Activated CD4-positive, alpha-beta T cell treated with anti-CD3 and anti-CD28 coated beads for 24 hours (primary cell): ENCODE results near the gene WHAMM.
"Not testable (repeated sequence)": the region's sequence is repeated elsewhere in the genome, so short reads cannot be mapped to it uniquely, and the experiment has no call there.

Experiments used
- DNase-seq, 2 donors: peaks; one replicate each; pipeline ENCODE4 v3.0.0-alpha.2; 2020; ENCODE audit warnings: low read depth in 2 of 2

The WHAMM gene

DNA sequence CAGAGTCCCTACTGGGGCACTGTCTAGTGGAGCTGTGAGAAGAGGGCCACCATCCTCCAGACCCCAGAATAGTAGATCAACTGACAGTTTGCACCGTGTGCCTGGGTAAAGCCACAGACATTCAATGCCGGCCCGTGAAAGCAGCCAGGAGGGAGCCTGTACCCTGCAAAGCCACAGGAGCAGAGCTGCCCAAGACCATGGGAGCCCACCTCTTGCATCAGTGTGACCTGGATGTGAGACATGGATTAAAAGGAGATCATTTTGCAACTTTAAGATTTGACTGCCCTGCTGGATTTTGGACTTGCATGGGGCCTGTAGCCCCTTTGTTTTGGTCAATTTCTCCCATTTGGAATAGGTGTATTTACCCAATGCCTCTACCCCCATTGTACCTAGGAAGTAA, 56.6 kb downstream of the WHAMM start:
- not testable (repeated sequence) for DNase-seq

DNA sequence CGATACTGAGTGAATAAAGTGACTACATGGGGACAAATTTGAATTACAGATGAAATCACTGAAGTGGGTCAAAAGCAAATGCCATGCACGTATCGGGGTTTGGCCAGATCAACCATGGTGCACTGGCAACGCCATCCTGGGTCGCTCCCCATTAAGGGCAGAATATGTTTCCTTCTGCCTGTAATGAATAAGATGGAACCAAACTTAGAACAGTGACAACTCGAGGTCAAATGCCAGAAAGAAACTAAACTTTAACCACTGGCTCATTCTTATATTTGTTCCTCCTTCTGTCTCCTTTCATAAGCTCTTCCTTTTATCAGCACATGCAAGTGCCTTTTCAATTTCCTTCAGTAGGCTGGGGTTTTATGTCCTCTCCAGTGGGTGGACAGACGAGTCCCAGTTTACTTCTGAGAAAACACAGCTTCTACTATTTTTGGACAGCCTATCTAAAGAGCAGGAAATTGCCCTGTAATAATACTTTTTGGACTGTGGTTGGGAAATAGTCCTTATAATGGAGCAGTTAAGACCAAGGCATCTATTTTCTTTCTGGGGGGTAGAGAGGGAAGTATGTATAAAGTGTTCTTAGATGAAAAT, 61.4 kb downstream of the WHAMM start:
- DNase-seq: no peak

DNA sequence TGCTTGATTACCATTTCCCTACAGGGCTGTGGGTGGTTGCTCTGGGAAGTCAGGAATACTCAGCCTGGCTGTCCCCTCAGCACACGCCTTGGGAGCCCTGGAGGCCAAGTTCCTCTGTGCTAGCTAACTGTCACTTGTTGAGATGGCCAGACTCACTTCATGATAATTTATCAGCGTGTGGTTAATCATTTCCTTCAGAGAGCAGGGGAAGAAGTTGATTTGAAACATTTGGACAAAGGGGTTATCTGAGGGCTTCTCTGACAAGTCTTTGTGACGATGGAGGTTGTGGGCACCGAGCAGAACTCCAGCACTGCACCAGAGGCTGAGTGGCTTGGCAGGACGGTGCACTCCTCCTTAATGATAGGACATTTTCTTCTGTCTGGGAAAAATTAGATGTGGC, 61.9 kb downstream of the WHAMM start:
- no peak for DNase-seq

DNA sequence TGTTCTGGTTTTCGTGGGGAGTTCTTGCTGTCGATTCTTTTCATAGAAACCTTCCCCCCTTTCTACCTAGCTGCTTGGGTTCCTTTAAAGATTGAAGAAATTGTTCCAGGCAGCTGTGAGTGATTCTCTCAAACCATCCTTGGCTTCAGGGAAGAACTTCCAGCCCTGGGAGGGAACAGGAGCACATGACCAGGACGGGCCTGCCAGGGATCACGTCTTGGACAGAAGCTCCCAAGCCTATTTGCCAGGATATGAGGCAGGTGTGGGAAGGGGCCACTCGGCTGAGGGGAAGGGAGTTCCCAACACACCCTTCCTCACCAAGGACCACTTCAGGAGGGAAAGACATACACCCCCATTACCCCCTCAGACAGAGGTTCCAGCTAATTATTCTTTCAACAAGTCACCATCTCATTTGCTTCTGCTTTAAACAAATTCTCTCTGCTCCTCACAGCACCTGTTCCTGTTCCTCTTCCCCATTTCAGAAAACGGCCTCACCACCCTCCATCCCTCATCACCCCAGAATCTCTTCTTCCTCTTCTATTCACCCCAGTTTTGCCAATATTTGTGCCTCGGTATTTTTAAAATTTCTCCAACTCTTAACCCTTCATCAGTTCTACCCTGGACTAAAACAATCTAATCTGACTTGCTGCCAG, 62.5 kb downstream of the WHAMM start:
- no peak for DNase-seq

DNA sequence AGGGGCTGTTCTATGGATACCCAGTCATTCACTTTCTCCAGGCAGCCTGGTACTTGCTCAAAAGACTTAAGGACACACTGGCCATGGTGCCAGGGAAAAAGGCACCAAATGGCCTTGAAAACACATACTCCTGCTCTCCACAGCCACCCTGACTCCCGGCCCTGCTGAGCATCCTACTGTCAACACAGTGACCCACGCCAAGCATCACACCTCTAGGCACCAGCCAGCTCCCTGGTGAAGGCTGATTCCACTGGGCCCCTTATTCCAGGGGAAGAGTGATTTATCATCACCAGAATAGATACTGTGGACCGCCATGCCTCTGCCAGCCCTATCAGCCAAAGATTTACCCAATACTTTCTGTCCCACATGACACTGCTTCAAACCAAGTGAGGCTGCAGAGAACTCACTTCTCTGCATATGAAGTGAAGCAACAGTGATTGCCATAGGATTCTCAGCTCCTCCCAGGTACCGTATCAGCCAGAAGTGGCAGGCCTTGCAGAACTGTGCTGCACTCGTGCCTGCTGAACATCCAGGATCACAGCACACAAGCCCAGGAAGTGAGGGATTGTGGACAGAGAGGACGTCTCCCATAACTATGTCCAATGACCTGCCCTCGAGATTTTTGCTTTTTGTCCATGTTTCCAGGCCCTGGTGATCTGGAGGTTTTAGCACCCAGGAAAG, 63.7 kb downstream of the WHAMM start:
- DNase-seq: no peak

DNA sequence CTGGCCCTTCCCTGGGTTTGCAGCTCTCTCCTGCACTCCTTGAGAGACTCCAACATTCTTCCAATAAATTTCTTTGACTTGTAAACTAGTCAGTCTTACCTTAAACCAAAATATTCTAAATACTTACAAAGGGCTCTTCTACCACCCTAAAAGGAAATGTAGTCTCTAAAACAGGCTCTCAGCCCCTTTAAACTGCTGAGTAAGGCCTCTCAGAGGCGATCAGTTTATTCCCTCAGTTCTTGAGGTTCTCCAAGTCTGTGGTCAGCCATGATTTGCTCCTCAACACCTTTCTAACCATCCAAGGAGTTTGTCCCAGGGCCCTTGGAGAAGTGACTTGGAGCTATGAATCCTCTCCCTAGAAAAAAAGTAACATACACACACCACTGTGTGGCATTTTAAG, 64.8 kb downstream of the WHAMM start:
- no peak for DNase-seq

DNA sequence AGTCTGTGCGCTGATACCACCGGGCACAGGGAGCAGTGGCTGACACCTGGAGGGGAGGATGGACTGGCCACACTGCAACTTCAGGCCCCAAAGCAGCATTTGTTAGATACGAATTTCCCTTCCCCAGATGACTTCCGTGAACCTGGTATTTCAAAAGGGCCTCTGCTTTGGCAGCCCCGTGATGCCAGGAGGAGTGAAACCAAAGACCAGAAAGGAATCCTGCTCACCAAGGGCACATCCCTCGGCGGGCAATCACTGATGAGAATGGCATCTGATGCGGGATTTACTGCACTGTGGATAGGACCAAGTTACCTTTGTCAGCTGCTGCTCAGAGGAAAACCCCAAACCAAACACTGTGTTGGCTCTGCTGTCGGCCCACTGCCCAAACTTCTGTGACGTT, 65.5 kb downstream of the WHAMM start:
- DNase-seq: no peak

DNA sequence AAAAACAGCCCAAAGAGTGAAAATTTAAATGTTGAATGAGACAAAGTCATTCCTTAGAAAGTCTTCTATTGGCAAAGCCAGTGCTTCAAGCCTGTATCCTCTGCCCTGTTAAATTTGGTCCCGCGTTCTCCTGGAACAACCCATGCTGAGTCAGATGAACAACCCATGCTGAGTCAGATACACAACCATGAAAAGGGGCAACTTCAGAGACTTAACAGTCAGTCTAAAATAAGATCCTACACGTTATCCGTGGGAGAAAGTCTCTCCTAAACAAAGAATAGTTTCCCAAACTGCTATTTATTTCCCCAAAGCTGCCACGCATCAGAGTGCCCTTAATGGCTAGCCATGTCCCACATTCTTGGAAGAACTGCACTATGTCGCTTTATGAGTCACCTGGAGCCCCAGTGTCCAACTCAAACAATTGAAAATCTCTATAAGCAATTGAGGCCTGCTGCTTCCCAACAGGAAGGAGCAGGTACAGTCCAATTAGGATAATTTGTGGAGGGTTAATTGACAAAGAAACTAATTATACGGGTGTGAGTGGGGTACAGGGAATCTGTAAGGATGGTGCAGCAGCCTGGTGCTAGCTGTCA, 66.1 kb downstream of the WHAMM start:
- no peak for DNase-seq

DNA sequence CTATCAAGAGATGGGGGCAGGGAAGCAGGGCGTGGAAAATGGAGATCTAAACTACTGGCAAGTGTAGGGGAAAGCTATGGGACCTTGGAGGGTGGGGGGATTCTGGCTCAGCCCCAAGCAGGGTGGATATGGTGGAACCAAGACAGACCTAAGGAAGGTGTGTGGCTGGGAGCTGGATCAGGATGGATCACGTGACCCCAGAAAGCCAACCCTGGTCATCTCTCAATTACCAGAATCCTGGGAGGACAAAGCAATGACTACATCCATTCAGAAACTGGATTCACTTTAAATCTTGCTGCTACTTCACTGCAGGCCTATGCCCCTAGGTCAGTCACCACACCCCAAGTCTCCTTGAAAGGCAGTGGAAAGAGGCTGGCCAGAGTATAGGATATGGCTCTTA, 68.4 kb downstream of the WHAMM start:
- no peak for DNase-seq

DNA sequence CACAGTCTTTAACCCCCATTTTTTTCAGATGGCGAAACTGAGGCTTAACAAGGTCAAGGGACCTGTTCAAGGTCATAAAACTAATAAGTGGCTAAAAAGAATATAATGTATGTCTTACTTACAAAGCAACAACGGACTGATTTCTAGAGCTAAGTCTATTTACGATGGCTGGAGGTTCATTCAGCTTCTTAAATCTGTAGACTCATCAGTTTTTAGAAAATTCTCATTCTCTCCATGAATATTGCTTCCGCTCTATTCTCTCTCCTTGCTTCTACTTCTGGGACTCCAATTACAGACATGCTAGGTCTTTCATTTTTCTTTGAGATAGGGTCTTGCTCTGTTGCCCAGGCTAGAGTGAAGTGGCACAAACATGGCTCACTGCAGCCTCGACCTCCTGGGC, 68.9 kb downstream of the WHAMM start:
- no peak for DNase-seq

DNA sequence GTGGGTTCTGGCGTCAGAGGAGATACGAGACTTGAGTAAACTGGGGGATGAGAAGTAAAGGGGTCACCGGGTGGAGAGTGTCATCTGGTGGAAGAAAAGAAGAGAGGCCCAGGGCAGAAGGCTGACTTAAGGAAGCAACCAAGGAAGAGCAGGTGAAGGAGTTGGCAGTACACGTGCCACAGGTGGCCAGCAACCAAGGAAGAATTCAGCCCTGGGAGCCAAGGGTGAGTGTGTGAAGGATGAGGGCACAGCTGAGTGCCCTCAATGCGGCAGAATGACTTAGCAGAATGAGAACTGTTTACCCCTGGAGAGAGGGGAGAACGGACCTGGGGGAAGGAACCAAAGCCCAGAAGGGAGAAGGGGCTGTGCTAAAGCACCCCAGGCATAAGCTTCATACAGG, 71.3 kb downstream of the WHAMM start:
- no peak for DNase-seq

DNA sequence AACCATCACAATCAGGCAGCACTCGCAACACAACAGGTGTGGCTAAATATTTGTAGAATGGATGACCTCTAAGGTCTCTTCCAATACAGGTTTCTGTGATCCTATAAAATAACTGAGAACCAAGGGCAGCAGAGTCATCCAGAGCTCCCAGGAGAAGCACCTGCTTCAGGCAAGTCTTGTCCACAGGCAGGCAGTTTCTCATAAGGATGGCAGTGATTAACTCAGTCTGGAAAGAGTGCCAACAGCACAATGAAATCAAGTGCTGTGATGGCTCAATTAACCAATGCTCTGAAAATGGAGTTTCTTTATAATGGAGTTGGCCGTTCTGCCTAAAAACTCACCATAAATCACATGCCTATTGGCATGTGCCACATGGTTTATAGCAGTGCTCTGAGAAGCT, 72.3 kb downstream of the WHAMM start:
- DNase-seq: no peak

DNA sequence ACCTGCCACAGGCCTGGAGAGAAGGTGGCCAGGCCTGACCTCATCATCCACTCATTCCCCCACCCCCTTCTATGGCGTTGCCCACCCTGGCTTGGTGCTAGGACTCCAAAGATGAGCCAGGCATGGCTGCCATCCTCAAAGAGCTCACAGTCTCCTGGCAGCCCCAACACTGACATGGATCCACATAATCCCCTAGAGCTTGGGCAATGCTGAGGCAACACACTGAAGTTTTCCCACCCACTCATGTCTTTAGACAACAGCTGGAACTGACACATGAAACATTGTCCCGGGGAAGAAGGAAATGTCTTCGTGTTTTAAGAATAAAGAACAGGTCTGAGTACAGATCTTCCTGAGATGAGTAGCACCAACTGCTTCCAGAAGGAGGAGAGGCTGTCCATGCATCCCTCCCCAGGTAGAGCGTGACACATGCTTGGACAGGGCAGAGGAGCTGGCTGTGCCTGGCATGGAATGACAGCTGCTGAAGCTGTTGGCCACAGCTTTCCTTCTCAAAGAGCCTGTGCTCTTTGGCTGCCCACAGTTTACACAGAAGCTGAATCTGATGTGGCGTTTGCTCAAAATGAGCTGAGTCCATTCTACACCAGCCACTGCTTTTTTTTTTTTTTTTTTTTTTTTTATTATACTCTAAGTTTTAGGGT, 73.0 kb downstream of the WHAMM start:
- DNase-seq: no peak
